Activated T-cell treated with anti-CD3 and anti-CD28 coated beads, Interleukin-2, amount 50 U/mL, for 24 hours (primary cell): ENCODE data around the gene FBH1.
A peak's percentile ranks its signal among the peaks of the same experiment; 100 is the strongest.

ENCODE experiments used
- DNase-seq: peaks from one replicate; pipeline ENCODE4 v3.0.0-alpha.2; 2020
- H3K27ac Mint-ChIP-seq: 2 replicates; pipeline ENCODE4 v1.8.0; 2020; ENCODE audit warnings: mild to moderate bottlenecking, mixed read lengths
- H3K27me3 Mint-ChIP-seq: 2 replicates; pipeline ENCODE4 v1.8.0; 2020; ENCODE audit warnings: mixed read lengths
- H3K36me3 Mint-ChIP-seq: 2 replicates; pipeline ENCODE4 v1.8.0; 2020; ENCODE audit warnings: low read depth, mixed read lengths
- H3K4me1 Mint-ChIP-seq: 2 replicates; pipeline ENCODE4 v1.8.0; 2020; ENCODE audit warnings: low read depth, mixed read lengths
- H3K4me3 Mint-ChIP-seq: 2 replicates; pipeline ENCODE4 v1.8.0; 2020; ENCODE audit warnings: mild to moderate bottlenecking, moderate library complexity, mixed read lengths
- H3K9me3 Mint-ChIP-seq: 2 replicates; pipeline ENCODE4 v1.8.0; 2020; ENCODE audit warnings: mixed read lengths

Gene FBH1

DNA sequence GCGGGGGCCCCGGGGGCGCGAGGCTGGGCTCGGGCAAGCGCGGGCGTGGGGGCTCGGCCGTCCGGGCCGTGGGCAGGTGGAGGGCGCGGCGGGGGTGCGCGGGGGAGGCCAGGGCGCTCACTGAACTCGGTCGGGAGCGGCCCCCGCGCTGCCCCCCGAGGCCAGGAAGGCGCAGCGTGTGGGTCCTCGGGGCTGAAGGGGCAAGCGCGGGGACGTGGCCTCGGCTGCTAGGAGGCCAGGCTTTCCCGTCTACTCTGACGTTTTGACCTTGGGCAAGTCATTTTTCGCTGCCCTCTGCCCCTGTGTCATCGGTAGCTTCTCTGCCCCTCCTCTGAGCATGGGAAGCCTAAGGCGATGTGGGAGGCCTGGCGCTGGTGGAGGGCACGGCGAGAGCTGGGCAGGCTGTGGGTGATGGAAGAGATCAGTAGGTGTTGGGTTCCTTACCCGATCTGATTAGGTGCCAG lies 441 bp downstream of the FBH1 start:
- H3K27ac Mint-ChIP-seq: peak overlapping the region; percentile 90
- peak overlapping the region; percentile 87 for H3K4me3 Mint-ChIP-seq
- peak; percentile 61 for DNase-seq
- peaks cover 70% of the 10 kb centered on the region for H3K36me3 Mint-ChIP-seq
- peaks cover 58% of the 10 kb centered on the region for H3K4me1 Mint-ChIP-seq
- no peaks in the 10 kb centered on the region for H3K27me3 Mint-ChIP-seq
- H3K9me3 Mint-ChIP-seq: no peaks in the 10 kb centered on the region

DNA sequence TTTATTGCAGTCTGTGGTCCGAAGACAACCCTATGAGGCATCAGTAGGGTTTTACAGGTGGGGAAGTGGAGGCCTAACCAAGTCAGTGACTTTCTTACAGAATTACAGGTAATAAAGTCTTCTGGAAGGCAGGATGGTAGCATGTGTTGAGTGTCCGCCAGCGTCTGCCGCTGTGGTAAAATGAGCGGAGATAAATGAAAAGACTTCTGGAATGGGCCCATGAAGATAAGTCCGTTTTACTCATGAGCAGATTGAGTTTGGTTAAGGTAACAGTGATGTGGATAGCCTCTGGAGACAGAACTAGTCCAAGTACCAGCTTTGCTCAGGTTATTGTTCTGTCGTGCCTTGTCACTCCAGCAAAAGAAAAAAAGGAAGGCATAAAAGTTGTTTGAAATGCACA lies 966 bp downstream of the FBH1 start:
- Mint-ChIP-seq H3K9me3 (no peaks in the 10 kb centered on the region), H3K4me1 (peaks cover 63% of the 10 kb centered on the region), H3K4me3 (peak overlapping the region; percentile 87), H3K27ac (peak overlapping the region; percentile 90), H3K36me3 (peaks cover 70% of the 10 kb centered on the region), H3K27me3 (no peaks in the 10 kb centered on the region)
- DNase-seq: no peak

DNA sequence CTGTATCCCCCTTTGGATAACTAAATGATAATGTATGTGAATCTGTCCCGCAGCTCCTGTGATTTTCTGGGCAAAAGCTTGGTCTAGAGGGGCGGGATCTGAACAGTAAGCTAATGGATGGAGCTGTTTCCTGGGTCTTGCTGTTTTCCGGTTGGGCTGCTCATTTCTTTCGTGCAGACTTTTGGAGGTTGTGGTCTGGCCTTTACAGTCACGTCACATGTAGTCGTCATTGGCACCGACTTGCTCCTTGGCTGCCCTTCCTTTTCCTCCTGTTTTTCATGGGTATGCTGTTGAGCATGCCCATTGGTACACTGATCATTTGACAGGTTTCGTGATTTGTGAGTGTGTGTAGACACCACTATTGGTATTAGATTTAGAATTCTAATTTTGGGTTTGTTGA lies 2.0 kb downstream of the FBH1 start:
- H3K4me1 Mint-ChIP-seq: peaks cover 69% of the 10 kb centered on the region
- H3K36me3 Mint-ChIP-seq: peaks cover 72% of the 10 kb centered on the region
- H3K9me3 Mint-ChIP-seq: no peaks in the 10 kb centered on the region
- peak overlapping the region; percentile 5 for H3K27ac Mint-ChIP-seq
- DNase-seq: no peak
- no peaks in the 10 kb centered on the region for H3K27me3 Mint-ChIP-seq
- peak overlapping the region; percentile 87 for H3K4me3 Mint-ChIP-seq

DNA sequence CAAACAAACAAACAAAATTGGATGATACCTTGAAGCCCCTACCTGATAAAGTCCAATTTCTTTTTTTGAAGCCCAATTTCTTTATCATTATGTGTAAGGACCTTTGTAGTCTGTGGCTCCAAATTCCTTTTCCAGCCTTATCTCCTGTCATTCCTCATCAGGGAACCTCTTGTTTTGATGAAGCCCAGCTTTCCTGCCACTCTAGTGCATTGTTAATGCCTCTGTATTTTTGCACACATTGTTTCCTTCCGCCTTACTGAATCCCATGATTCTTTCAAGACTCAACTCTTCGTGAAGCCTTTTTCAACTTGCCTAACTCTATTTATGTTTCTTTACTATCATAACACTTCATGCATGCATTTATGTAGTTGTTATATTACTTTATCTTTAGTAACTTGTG lies 3.3 kb downstream of the FBH1 start:
- Mint-ChIP-seq H3K4me1 (peaks cover 62% of the 10 kb centered on the region), H3K4me3 (no peak overlapping the region), H3K9me3 (peaks cover 7% of the 10 kb centered on the region), H3K27ac (no peak overlapping the region), H3K27me3 (no peaks in the 10 kb centered on the region), H3K36me3 (peaks cover 75% of the 10 kb centered on the region)
- no peak for DNase-seq

DNA sequence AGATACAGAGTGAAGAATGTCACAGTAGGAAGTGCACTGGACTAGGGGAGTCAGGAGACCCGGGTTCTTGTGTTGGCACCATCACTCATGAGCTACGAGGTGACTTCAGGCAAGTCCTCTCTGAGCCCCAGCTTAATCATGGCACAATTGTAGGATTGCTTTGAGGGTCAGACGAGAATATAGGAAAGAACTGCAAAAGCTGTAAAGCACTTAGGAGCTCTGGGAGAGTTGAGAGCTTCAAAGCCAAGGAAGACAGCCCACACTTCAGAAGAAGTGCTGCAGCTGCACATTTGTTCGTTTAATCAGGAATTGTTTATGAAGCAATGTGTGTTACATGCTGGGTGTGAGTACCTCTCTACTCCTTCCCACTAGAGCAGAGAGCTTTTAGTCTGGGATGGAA lies 4.4 kb downstream of the FBH1 start:
- Mint-ChIP-seq H3K27ac (peak overlapping the region; percentile 35), H3K9me3 (peaks cover 7% of the 10 kb centered on the region), H3K4me3 (no peak overlapping the region), H3K36me3 (peaks cover 76% of the 10 kb centered on the region), H3K27me3 (no peaks in the 10 kb centered on the region), H3K4me1 (peaks cover 60% of the 10 kb centered on the region)
- DNase-seq: no peak

DNA sequence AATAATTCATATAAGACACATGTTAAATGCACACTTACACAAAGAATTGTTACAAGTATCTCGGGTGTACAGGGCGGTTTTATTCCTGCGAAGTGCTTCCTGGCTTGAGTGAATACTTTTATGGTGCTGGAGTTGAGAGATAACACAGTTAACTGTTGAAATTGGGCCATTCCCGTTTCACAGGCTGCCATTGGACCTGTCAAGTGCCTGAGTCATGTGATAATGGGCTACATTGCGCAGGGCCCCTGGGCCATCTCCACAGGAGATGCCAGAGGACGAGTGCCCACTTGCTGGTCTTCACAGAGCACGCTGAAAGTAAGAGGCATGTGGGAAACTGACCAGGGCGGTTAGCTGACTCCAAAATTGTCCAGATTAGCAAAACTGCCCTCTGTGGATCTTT lies 4.8 kb downstream of the FBH1 start:
- no peaks in the 10 kb centered on the region for H3K27me3 Mint-ChIP-seq
- H3K36me3 Mint-ChIP-seq: peaks cover 78% of the 10 kb centered on the region
- H3K9me3 Mint-ChIP-seq: peaks cover 7% of the 10 kb centered on the region
- H3K27ac Mint-ChIP-seq: no peak overlapping the region
- H3K4me1 Mint-ChIP-seq: peaks cover 62% of the 10 kb centered on the region
- no peak for DNase-seq
- no peak overlapping the region for H3K4me3 Mint-ChIP-seq

DNA sequence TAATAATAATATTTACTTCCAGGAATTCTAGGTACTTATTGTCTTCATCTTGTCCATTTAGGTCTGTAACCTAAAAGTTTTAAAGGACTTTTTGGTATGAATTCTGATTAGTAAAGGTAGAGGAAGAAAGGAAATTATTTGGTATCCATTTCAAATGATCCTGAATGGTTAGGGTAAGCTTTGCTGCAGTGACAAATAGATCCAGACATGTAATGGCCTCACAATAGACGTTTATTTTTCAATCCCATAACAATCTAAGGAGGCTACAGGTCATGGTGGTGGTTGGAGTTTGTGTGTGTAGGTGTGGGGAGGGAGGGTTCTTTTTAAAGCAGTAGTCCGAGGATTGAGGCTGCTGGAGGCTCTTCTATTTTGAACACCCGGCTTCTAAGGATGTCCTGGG lies 5.3 kb downstream of the FBH1 start:
- Mint-ChIP-seq H3K27ac (peak overlapping the region; percentile 70), H3K27me3 (no peaks in the 10 kb centered on the region), H3K4me3 (no peak overlapping the region), H3K4me1 (peaks cover 62% of the 10 kb centered on the region), H3K36me3 (peaks cover 78% of the 10 kb centered on the region), H3K9me3 (peaks cover 7% of the 10 kb centered on the region)
- no peak for DNase-seq

DNA sequence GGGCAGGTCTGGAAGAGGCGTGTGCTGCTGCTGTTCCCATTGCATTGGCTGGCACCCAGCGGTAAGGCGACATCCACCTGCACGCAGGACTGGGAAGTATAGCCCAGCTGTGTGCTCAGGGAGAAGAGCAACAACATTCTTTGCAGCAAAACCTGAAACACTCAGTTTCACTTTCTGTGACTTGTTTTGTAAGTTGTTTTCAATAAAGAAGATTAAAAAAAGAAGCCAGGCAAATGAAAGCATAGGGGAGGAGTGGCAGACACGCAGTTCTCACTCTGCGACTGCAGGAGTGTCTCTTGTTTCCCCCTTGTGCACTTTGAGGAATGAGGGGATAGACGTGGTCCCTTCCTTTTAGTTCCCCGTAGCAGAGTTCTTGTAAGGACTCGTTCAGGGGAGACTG lies 5.8 kb downstream of the FBH1 start:
- H3K4me3 Mint-ChIP-seq: no peak overlapping the region
- H3K27ac Mint-ChIP-seq: peak overlapping the region; percentile 70
- DNase-seq: no peak
- H3K9me3 Mint-ChIP-seq: peaks cover 7% of the 10 kb centered on the region
- H3K4me1 Mint-ChIP-seq: peaks cover 59% of the 10 kb centered on the region
- H3K27me3 Mint-ChIP-seq: no peaks in the 10 kb centered on the region
- peaks cover 78% of the 10 kb centered on the region for H3K36me3 Mint-ChIP-seq

DNA sequence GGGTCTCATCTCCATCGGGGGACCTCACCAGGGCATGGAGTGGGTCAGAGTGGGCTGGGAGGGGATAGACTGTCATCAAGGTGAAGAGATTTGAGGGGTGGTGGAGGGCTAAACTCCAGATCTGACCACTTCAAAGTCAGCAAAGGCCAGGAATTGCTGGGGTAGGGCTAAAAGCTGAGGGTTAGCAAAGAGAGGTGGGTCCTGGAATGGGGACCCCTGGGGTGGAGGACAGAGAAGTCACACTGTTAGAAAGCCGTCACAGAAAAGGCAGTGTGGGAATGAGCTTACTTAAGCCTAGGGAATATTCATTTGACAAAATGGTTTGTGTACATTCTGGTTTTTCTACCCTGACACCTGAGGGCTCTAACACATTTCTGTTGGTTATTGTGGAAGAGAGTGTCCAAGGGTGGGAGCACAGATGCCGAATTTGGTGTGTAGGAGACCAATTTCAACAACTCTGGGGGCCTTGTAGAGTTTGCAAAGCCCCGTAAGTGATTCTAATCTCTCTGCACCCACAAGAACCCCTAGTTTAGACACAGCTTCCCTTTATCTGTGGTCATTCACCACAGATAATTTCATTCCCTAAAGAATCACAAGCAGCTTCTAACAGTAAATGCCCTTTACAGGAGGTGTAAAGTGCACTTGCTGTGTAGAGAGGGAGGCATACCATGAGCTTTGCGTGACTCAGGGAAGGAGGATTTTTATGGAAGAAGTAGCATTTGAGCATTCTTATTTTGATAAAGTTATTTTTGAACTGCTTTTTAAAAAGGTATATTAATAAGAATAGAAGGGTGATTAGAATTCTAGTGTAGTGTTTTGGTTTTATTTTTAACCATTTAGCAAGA lies 6.4 kb downstream of the FBH1 start:
- DNase-seq: no peak
- Mint-ChIP-seq H3K36me3 (peaks cover 72% of the 10 kb centered on the region), H3K4me1 (peaks cover 53% of the 10 kb centered on the region), H3K27ac (peak overlapping the region; percentile 70), H3K27me3 (no peaks in the 10 kb centered on the region), H3K4me3 (no peak overlapping the region), H3K9me3 (peaks cover 7% of the 10 kb centered on the region)

DNA sequence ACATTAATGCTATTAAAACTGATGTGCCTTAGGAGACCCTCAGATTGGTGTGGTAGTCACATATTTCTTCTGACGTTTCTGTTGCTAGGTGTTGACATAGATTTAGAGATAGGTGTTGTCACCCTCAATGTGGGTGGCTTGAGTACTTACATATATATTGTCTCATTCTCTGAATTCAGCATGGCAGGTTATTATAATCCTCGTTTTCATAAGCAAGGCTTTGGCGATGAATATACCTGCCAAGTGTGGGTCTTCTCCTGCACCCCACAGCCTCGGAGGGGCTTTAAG lies 7.0 kb downstream of the FBH1 start:
- Mint-ChIP-seq H3K27me3 (no peaks in the 10 kb centered on the region), H3K9me3 (peaks cover 7% of the 10 kb centered on the region), H3K36me3 (peaks cover 70% of the 10 kb centered on the region), H3K27ac (no peak overlapping the region), H3K4me1 (peaks cover 51% of the 10 kb centered on the region), H3K4me3 (no peak overlapping the region)
- DNase-seq: no peak

DNA sequence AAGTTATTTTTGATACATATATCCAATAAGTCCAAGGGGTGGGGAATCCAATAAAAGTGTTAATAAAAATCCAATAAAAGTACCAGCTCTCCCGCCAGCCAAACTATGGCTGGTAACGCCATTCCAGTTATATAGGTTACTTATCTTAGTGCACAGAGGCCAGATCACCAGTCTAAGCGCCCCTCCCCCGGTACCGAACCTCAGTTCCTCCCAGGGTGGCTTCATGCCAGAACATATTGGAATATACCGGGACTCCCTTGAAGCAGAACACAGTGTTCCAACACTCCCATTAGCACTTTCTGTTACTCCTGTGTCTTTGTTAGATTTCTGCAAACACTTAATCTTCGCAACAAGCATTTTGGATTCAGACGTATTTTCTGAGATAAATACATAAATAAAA lies 7.5 kb downstream of the FBH1 start:
- DNase-seq: no peak
- peaks cover 65% of the 10 kb centered on the region for H3K36me3 Mint-ChIP-seq
- peaks cover 46% of the 10 kb centered on the region for H3K4me1 Mint-ChIP-seq
- peaks cover 7% of the 10 kb centered on the region for H3K9me3 Mint-ChIP-seq
- no peak overlapping the region for H3K4me3 Mint-ChIP-seq
- H3K27ac Mint-ChIP-seq: no peak overlapping the region
- H3K27me3 Mint-ChIP-seq: no peaks in the 10 kb centered on the region

DNA sequence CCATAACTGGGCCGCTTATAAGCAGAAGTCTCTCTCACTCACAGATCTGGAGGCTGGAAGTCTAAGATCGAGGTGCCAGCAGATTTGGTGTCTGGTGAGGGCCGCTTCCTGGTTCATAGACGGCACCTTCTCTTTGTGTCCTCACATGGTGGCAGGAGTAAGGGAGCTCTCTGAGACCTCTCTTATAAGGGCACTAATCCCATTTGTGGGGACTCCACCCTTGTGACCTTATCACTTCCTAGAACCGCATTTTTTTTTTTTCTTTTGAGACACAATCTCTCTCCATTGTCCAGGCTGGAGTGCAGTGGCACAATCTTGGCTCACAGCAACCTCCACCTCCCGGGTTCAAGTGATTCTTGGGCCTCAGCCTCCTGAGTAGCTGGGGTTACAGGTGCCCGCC lies 8.1 kb downstream of the FBH1 start:
- no peak for DNase-seq
- peaks cover 7% of the 10 kb centered on the region for H3K9me3 Mint-ChIP-seq
- H3K36me3 Mint-ChIP-seq: peaks cover 63% of the 10 kb centered on the region
- no peaks in the 10 kb centered on the region for H3K27me3 Mint-ChIP-seq
- no peak overlapping the region for H3K27ac Mint-ChIP-seq
- H3K4me3 Mint-ChIP-seq: no peak overlapping the region
- H3K4me1 Mint-ChIP-seq: peaks cover 42% of the 10 kb centered on the region

DNA sequence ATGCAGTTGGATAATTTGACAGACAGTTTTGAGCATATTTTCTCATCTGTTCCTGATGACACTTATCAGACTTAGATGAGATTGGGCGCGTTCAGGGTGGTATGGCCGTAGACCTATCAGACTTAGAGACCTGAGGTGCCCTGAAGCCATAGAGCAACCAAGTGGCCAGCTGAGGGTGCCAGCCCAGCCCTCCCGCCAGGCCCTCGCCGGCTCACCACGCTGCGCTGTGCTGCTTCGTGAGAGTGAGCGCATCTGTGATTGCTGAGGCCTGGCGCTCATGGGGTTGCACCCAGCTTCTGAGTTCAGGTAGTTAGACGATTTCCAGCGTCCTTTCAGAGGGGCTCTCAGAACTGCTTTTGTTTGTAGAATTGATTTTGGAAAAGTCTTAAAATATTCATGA lies 10.2 kb downstream of the FBH1 start:
- no peak for DNase-seq
- peaks cover 7% of the 10 kb centered on the region for H3K9me3 Mint-ChIP-seq
- no peaks in the 10 kb centered on the region for H3K27me3 Mint-ChIP-seq
- peaks cover 35% of the 10 kb centered on the region for H3K4me1 Mint-ChIP-seq
- H3K27ac Mint-ChIP-seq: no peak overlapping the region
- peaks cover 54% of the 10 kb centered on the region for H3K36me3 Mint-ChIP-seq
- no peak overlapping the region for H3K4me3 Mint-ChIP-seq

DNA sequence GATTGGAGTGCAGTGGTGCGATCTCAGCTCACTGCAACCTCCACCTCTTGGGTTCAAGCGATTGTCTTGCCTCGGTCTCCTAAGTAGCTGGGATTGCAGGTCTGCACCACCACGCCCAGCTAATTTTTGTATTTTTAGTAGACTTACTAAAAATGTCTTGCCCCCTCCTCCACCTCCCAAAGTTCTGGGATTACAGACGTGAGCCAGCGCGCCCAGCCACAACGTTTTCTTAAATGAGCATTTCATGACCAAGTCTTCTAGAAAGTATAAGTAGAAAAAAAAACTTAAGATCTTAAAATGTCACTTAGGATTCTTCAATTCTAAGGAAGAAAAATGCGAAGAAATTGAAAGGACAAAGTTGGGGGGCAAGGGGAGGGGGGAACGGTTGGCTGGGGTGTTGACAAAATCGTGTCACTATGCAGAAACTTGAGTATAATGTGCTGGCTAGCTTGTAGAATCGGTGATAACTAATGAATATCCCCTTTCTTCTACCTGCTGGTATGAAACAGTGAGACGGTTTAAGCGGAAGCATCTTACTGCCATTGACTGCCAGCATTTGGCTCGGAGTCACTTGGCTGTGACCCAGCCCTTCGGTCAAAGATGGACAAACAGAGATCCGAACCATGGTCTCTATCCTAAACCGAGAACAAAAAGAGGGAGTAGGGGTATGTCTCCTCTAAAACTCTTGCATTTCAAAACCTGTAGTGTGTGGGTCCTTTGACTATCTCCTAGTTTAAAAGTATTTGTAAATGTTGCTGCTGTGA lies 12.7 kb downstream of the FBH1 start:
- H3K27ac Mint-ChIP-seq: no peak overlapping the region

DNA sequence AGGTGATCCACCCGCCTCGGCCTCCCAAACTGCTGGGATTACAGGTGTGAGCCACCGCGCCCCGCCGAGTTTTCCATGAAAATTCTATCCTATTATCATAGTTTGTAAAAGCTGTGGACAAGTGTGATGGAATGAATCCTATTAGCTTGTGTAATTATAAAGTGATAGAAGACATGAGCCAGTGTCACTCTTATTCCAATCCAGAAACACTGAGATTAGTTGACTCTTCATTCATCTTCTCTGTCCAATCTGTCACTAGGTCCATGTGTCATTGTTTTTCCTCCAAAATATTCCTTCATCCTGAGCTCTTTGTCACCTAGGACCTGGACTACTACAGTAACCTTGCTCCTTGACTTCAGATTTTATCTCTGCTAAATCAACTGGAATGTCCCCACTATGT lies 13.5 kb downstream of the FBH1 start:
- DNase-seq: no peak
- Mint-ChIP-seq H3K4me1 (peaks cover 28% of the 10 kb centered on the region), H3K36me3 (peaks cover 54% of the 10 kb centered on the region), H3K9me3 (no peaks in the 10 kb centered on the region), H3K27me3 (no peaks in the 10 kb centered on the region), H3K27ac (no peak overlapping the region), H3K4me3 (no peak overlapping the region)

More for the DNA sequence above, 12.7 kb downstream of the FBH1 start:
- Mint-ChIP-seq H3K4me1 (peaks cover 26% of the 10 kb centered on the region), H3K4me3 (no peak overlapping the region), H3K9me3 (peaks cover 4% of the 10 kb centered on the region), H3K27me3 (no peaks in the 10 kb centered on the region), H3K36me3 (peaks cover 51% of the 10 kb centered on the region)
- no peak for DNase-seq
